NCI-H1417 treated with DMSO at 0.1 percent for 48 hours (cell line): ENCODE measurements around the gene CLCA2.
"Not testable (repeated sequence)": the region's sequence is repeated elsewhere in the genome, so short reads cannot be mapped to it uniquely, and the experiment has no call there.

Experiments used
- DNase-seq: peaks from one replicate; lab custom pipeline; 2025; lab: John Stamatoyannopoulos, UW

Gene CLCA2

GRCh38 chr1:86472152-86472551 is 48.2 kb downstream of the CLCA2 start:
- no peak for DNase-seq

- DNase-seq: no peak
These were observed 48.8 kb downstream of the CLCA2 start for GRCh38 chr1:86472767-86473166.

GRCh38 chr1:86477256-86477655 is 53.3 kb downstream of the CLCA2 start:
- DNase-seq: no peak

GRCh38 chr1:86477682-86478081 is 53.7 kb downstream of the CLCA2 start:
- no peak for DNase-seq

GRCh38 chr1:86478416-86479156 is 54.6 kb downstream of the CLCA2 start:
- no peak for DNase-seq

GRCh38 chr1:86481966-86482365 is 58.0 kb downstream of the CLCA2 start:
- no peak for DNase-seq

- DNase-seq: no peak
These were observed 63.3 kb downstream of the CLCA2 start for GRCh38 chr1:86487131-86487810.

GRCh38 chr1:86487811-86488141 is 63.8 kb downstream of the CLCA2 start:
- DNase-seq: no peak

- DNase-seq: no peak
These were observed 65.4 kb downstream of the CLCA2 start for GRCh38 chr1:86489242-86489878.

GRCh38 chr1:86491171-86491950 is 67.4 kb downstream of the CLCA2 start:
- no peak for DNase-seq

- DNase-seq: no peak
These were observed 74.3 kb downstream of the CLCA2 start for GRCh38 chr1:86498281-86498680.

- no peak for DNase-seq
These were observed 76.1 kb downstream of the CLCA2 start for GRCh38 chr1:86499987-86500593.

GRCh38 chr1:86500714-86501113 is 76.7 kb downstream of the CLCA2 start:
- DNase-seq: no peak

GRCh38 chr1:86502125-86502646 is 78.2 kb downstream of the CLCA2 start:
- DNase-seq: not testable (repeated sequence)

- no peak for DNase-seq
These were observed 78.9 kb downstream of the CLCA2 start for GRCh38 chr1:86502721-86503405.

- no peak for DNase-seq
These were observed 79.6 kb downstream of the CLCA2 start for GRCh38 chr1:86503406-86504136.

- no peak for DNase-seq
These were observed 80.1 kb downstream of the CLCA2 start for GRCh38 chr1:86504137-86504479.

GRCh38 chr1:86504895-86505563 is 81.1 kb downstream of the CLCA2 start:
- no peak for DNase-seq

GRCh38 chr1:86505564-86505902 is 81.6 kb downstream of the CLCA2 start:
- no peak for DNase-seq
